ENCODE results near the gene B4GAT1. TPM values are rescaled to one million over a fixed set of nuclear protein-coding genes. Genes with fewer than 3 reads are reported as not detected.
A peak's percentile ranks its signal among the peaks of the same experiment; 100 is the strongest.
"Not testable (repeated sequence)": the region's sequence is repeated elsewhere in the genome, so short reads cannot be mapped to it uniquely, and the experiment has no call there.

B4GAT1 gene
- polyA plus RNA-seq, 6 donors from 2014 or later, result 2.9 to 7.7 (median 5.2) TPM

DNA sequence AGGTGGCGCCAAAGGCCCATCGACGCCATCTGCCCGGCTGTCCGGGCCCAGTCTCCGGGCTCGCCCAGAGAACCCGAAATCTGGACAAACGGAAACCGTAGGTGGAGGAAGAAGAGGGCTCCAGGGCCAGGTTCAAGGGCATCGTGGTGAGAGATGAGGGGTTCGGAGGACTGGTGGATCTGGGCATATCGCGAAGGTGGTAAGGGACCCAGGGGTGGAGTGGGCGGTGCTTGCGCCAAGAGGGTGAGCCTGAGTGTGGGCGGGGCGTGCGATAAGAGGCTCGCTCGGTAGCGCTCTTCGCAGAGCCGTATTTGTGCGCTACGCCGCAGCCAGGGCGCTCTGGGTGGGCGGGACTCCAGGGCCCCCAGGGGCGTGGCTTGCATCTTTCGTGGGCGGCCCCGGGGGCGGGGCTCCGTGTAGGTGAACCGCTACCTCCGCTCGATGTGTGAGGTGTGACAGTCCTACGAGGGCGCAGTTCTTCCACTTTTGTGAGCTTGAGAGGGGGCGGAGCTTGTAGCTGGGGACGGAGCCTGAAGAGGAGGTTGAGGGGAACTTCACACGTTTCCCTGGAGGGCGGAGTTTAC is 35.4 kb downstream of the B4GAT1 start:
- no peaks in the 10 kb centered on the region for H3K36me3 Mint-ChIP-seq
- H3K27ac Mint-ChIP-seq, result peak overlapping the region; percentile 84 to 99 (median 98)
- peak; percentile 99 for DNase-seq

DNA sequence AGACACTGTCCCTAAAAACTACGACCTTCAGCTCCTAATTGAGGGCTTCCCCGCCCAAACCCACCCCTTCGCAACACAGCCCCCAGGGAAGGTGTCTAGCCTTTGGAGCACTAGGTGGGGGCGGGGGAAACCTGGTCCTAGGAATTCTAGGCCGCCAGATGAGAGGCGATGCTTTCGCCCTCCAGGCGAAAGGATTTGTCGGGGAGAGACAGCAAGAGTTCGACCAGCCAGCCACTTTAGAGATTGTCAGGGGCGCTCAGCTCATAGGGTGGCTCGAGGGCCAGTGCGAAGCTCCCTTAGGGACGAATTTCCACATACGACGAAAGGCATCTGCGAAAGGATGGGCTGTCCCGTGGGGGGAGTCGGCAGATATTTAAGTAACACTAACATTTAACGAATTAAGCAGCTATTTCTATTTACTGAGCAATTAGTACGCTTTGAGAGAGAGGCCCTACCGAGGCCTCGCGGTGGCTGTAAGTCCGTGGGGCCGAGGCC is 35.9 kb downstream of the B4GAT1 start:
- peak overlapping the region; percentile 84 to 99 (median 98) for H3K27ac Mint-ChIP-seq
- DNase-seq (no peak), ATAC-seq (ENCODE audit: low read depth in 2 of 2) (no peak)
- H3K4me1 Mint-ChIP-seq, result peaks cover 13 to 34% (median 24%) of the 10 kb centered on the region in 3 donors
- H3K9me3 Mint-ChIP-seq, result no peaks in the 10 kb centered on the region
- H3K36me3 Mint-ChIP-seq, result no peaks in the 10 kb centered on the region
- peaks cover 4 to 9% (median 6%) of the 10 kb centered on the region in 3 donors for H3K27me3 Mint-ChIP-seq
- peak overlapping the region; percentile 80 to 99 (median 96) for H3K4me3 Mint-ChIP-seq

More for the DNA sequence above, 35.4 kb downstream of the B4GAT1 start:
- Mint-ChIP-seq H3K27me3 (peaks cover 4 to 9% (median 6%) of the 10 kb centered on the region in 3 donors), H3K4me3 (peak overlapping the region; percentile 80 to 99 (median 96)), H3K4me1 (peaks cover 14 to 35% (median 24%) of the 10 kb centered on the region in 3 donors), H3K9me3 (no peaks in the 10 kb centered on the region)
- ATAC-seq (ENCODE audit: low read depth in 2 of 2), result peak; percentile 74 to 76

GRCh38 chr11:66310803-66311440 is 36.5 kb downstream of the B4GAT1 start:
- not testable (repeated sequence) for ATAC-seq (ENCODE audit: low read depth in 2 of 2); H3K36me3 Mint-ChIP-seq; DNase-seq; H3K9me3 Mint-ChIP-seq; H3K27ac Mint-ChIP-seq; H3K27me3 Mint-ChIP-seq
- peaks cover 13 to 31% (median 23%) of the 10 kb centered on the region in 3 donors for H3K4me1 Mint-ChIP-seq
- peak overlapping the region in 2 of 8 donors; percentile 21 to 91 for H3K4me3 Mint-ChIP-seq

- H3K36me3 Mint-ChIP-seq, result no peaks in the 10 kb centered on the region
- no peak for DNase-seq
- H3K9me3 Mint-ChIP-seq, result no peaks in the 10 kb centered on the region
- H3K27ac Mint-ChIP-seq, result no peak overlapping the region
- H3K27me3 Mint-ChIP-seq, result peaks cover 4 to 9% (median 6%) of the 10 kb centered on the region in 3 donors
- peaks cover 10 to 25% (median 18%) of the 10 kb centered on the region in 3 donors for H3K4me1 Mint-ChIP-seq
- H3K4me3 Mint-ChIP-seq, result peak overlapping the region in 1 of 8 donors; percentile 21
- no peak for ATAC-seq (ENCODE audit: low read depth in 2 of 2)
Observed at GRCh38 chr11:66310324-66310723, 37.1 kb downstream of the B4GAT1 start.

GRCh38 chr11:66309475-66309874 is 38.0 kb downstream of the B4GAT1 start:
- DNase-seq (no peak), ATAC-seq (ENCODE audit: low read depth in 2 of 2) (no peak)
- Mint-ChIP-seq H3K9me3 (no peaks in the 10 kb centered on the region), H3K4me1 (peaks cover 8 to 20% (median 13%) of the 10 kb centered on the region in 3 donors), H3K27me3 (peaks cover 4 to 11% (median 9%) of the 10 kb centered on the region in 3 donors), H3K36me3 (no peaks in the 10 kb centered on the region), H3K27ac (no peak overlapping the region), H3K4me3 (no peak overlapping the region)

DNA sequence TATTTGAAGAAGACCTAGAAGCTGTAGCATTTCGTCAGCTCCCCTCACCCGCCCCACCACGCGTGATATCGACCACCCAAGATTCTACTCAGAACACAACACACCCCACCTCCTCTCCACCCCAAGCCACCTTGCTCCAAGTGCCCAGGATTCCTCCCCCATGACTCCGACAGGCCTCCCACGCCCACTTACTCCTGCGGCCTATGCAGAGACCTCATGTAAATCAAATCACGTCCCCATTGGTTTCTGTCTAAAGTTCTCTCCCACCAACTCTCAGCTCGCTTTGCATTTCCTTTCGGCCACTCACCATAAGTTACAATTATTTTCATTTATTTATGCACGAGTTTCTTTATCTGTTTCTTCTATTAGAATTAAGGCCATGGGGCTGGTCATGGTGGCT is 44.8 kb downstream of the B4GAT1 start:
- peaks cover 6 to 13% (median 7%) of the 10 kb centered on the region in 3 donors for H3K27me3 Mint-ChIP-seq
- H3K4me3 Mint-ChIP-seq, result no peak overlapping the region
- DNase-seq (no peak), ATAC-seq (ENCODE audit: low read depth in 2 of 2) (no peak)
- H3K36me3 Mint-ChIP-seq, result no peaks in the 10 kb centered on the region
- no peaks in the 10 kb centered on the region for H3K4me1 Mint-ChIP-seq
- H3K27ac Mint-ChIP-seq, result no peak overlapping the region
- H3K9me3 Mint-ChIP-seq, result no peaks in the 10 kb centered on the region

DNA sequence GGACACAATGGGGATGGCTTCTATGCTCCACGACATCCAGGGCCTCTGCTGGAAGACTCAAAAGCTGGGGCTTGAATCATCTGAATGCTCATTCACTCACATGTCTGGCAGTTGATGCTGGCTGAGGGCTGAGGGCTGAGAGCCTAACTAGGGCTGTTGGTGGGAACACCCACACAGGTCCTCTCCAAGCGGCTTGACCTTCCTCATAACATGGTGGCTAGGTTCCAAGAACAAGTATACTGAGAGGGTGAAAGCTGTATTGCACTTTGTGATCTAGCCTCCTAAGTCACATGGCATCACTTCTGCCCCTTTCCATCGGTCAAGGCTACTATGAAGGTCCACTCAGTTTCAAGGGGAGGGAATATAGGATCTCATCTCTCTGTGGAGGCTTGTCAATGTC is 48.2 kb downstream of the B4GAT1 start:
- H3K9me3 Mint-ChIP-seq, result peaks cover 0 to 1% (median 0%) of the 10 kb centered on the region in 7 donors
- H3K36me3 Mint-ChIP-seq, result no peaks in the 10 kb centered on the region
- peaks cover 0 to 4% (median 0%) of the 10 kb centered on the region in 3 donors for H3K4me1 Mint-ChIP-seq
- DNase-seq (no peak), ATAC-seq (ENCODE audit: low read depth in 2 of 2) (no peak)
- H3K27me3 Mint-ChIP-seq, result peaks cover 4 to 26% (median 10%) of the 10 kb centered on the region in 3 donors
- no peak overlapping the region for H3K4me3 Mint-ChIP-seq
- peak overlapping the region in 1 of 6 donors; percentile 31 for H3K27ac Mint-ChIP-seq

- ATAC-seq (ENCODE audit: low read depth in 2 of 2) (no peak), DNase-seq (no peak)
- Mint-ChIP-seq H3K4me3 (no peak overlapping the region), H3K27ac (no peak overlapping the region), H3K27me3 (peaks cover 14 to 36% (median 23%) of the 10 kb centered on the region in 3 donors), H3K36me3 (no peaks in the 10 kb centered on the region), H3K9me3 (peaks cover 0 to 1% (median 0%) of the 10 kb centered on the region in 7 donors), H3K4me1 (peaks cover 3 to 11% (median 4%) of the 10 kb centered on the region in 3 donors)
Observed at GRCh38 chr11:66297610-66298009, 49.8 kb downstream of the B4GAT1 start.

Other genes starting within 250 kb of the B4GAT1 start
- 1 to 10 TPM in 5 of 6 donors, under 1 TPM in 1; 0.17 to 9.3 (median 5.6) TPM for gene KLC2, start 89.9 kb downstream of the B4GAT1 start, polyA plus RNA-seq (ENCODE audit: low read depth in 6 of 6)
- 10 to 100 TPM; 10.3 to 13.3 (median 12.2) TPM for gene RAB1B, start 79.0 kb downstream of the B4GAT1 start, polyA plus RNA-seq (ENCODE audit: low read depth in 6 of 6)
- not detected for gene CNIH2, start 69.5 kb downstream of the B4GAT1 start, polyA plus RNA-seq (ENCODE audit: low read depth in 6 of 6)
- gene YIF1A, start 58.5 kb downstream of the B4GAT1 start, polyA plus RNA-seq (ENCODE audit: low read depth in 6 of 6), result 10 to 100 TPM; 57.1 to 82.1 (median 66.0) TPM
- gene TMEM151A, start 55.7 kb downstream of the B4GAT1 start, polyA plus RNA-seq (ENCODE audit: low read depth in 6 of 6), result not detected
- gene CD248, start 30.6 kb downstream of the B4GAT1 start, polyA plus RNA-seq (ENCODE audit: low read depth in 6 of 6), result under 1 TPM in 5 of 6 donors, not detected in 1; 0.09 to 0.39 (median 0.24) TPM
- gene RIN1, start 11.2 kb downstream of the B4GAT1 start, polyA plus RNA-seq (ENCODE audit: low read depth in 6 of 6), result 1 to 10 TPM in 1 of 6 donors, under 1 TPM in 2, not detected in 3; 0.11 to 3.1 (median 0.51) TPM
- gene BRMS1, start 2.5 kb downstream of the B4GAT1 start, polyA plus RNA-seq (ENCODE audit: low read depth in 6 of 6), result 10 to 100 TPM; 56.2 to 81.6 (median 73.0) TPM
- 1 to 10 TPM; 1.1 to 3.7 (median 2.4) TPM for gene SLC29A2, start 24.1 kb upstream of the B4GAT1 start, polyA plus RNA-seq (ENCODE audit: low read depth in 6 of 6)
- gene NPAS4, start 73.4 kb upstream of the B4GAT1 start, polyA plus RNA-seq (ENCODE audit: low read depth in 6 of 6), result not detected
- gene MRPL11, start 91.2 kb upstream of the B4GAT1 start, polyA plus RNA-seq (ENCODE audit: low read depth in 6 of 6), result 10 to 100 TPM; 69.1 to 95.1 (median 75.1) TPM
- gene PELI3, start 119.3 kb upstream of the B4GAT1 start, polyA plus RNA-seq (ENCODE audit: low read depth in 6 of 6), result 1 to 10 TPM; 4.7 to 9.4 (median 5.4) TPM
- gene DPP3, start 132.8 kb upstream of the B4GAT1 start, polyA plus RNA-seq (ENCODE audit: low read depth in 6 of 6), result 10 to 100 TPM; 22.8 to 36.1 (median 23.8) TPM
- gene BBS1, start 163.0 kb upstream of the B4GAT1 start, polyA plus RNA-seq (ENCODE audit: low read depth in 6 of 6), result 10 to 100 TPM in 2 of 6 donors, 1 to 10 TPM in 4; 3.2 to 13.8 (median 9.9) TPM
- gene ZDHHC24, start 198.4 kb upstream of the B4GAT1 start, polyA plus RNA-seq (ENCODE audit: low read depth in 6 of 6), result 10 to 100 TPM; 12.3 to 19.3 (median 17.0) TPM
- gene ACTN3, start 199.3 kb upstream of the B4GAT1 start, polyA plus RNA-seq (ENCODE audit: low read depth in 6 of 6), result not detected
- gene CTSF, start 221.0 kb upstream of the B4GAT1 start, polyA plus RNA-seq (ENCODE audit: low read depth in 6 of 6), result 10 to 100 TPM in 4 of 6 donors, 1 to 10 TPM in 2; 5.0 to 14.3 (median 11.4) TPM
- under 1 TPM in 2 of 6 donors, not detected in 4; 0.13 to 0.30 TPM for gene CCDC87, start 245.4 kb upstream of the B4GAT1 start, polyA plus RNA-seq (ENCODE audit: low read depth in 6 of 6)
- gene CCS, start 245.6 kb upstream of the B4GAT1 start, polyA plus RNA-seq (ENCODE audit: low read depth in 6 of 6), result 10 to 100 TPM; 51.8 to 87.8 (median 66.4) TPM